HEK293 (cell line): ENCODE measurements around the gene PPEF1.

Experiments used
- CTCF ChIA-PET: fragments of 350-600 bp; formaldehyde crosslinking; extraction: SDS; loops from one replicate; lab custom pipeline; 2021; ENCODE audit warnings: antibody characterized with exemption; lab: Yijun Ruan, JAX
- POLR2A ChIA-PET: fragments of 300-600 bp; formaldehyde crosslinking; extraction: SDS; loops from one replicate; lab custom pipeline; 2020; ENCODE audit warnings: antibody characterized with exemption, inconsistent platforms; lab: Yijun Ruan, JAX
- H3K27ac ChIP-seq: fragments of 200-500 bp; sonication (Bioruptor generic); 2 replicates; pipeline ENCODE4 v1.5.1; 2014; ENCODE audit warnings: low read depth, low read length, control low read depth, inconsistent platforms; ENCODE audit errors: extremely low read depth
- H3K36me3 ChIP-seq, 2 experiments: fragments of 200-500 bp in 1 of 2; sonication (Bioruptor generic) in 1 of 2; 1 replicate in 1 of 2; 2 replicates in 1 of 2; pipeline ENCODE4 v1.5.1; 2014 to 2017; ENCODE audit warnings: inconsistent platforms in 2 of 2, low read length in 2 of 2; ENCODE audit not compliant: control insufficient read depth in 2 of 2, insufficient read depth in 1 of 2
- H3K4me1 ChIP-seq: fragments of 200-500 bp; sonication (Bioruptor generic); 2 replicates; pipeline ENCODE4 v1.5.1; 2014; ENCODE audit warnings: mild to moderate bottlenecking, low read length, inconsistent platforms; ENCODE audit not compliant: control insufficient read depth, insufficient read depth
- H3K4me3 ChIP-seq: 2 replicates; pipeline ENCODE4 v1.5.1; 2011; ENCODE audit warnings: low read depth, mild to moderate bottlenecking, control low read depth, low read length, moderate library complexity
- H3K9me3 ChIP-seq: fragments of 200-500 bp; sonication (Bioruptor generic); 2 replicates; pipeline ENCODE4 v1.5.1; 2014; ENCODE audit warnings: low read depth, low read length, inconsistent platforms; ENCODE audit not compliant: control insufficient read depth, insufficient read depth
- BCL11A ChIP-seq: fragments of 450-650 bp; formaldehyde crosslinking; IDR thresholded peaks from 2 replicates; pipeline ENCODE4 v1.5.1; 2016; ENCODE audit warnings: low read depth, missing biosample characterization, missing genetic modification characterization
- KLF17 ChIP-seq: fragments of 450-650 bp; formaldehyde crosslinking; IDR thresholded peaks from 2 replicates; pipeline ENCODE4 v1.5.1; 2016; ENCODE audit warnings: missing biosample characterization, missing genetic modification characterization
- KLF8 ChIP-seq: fragments of 450-650 bp; formaldehyde crosslinking; IDR thresholded peaks from 2 replicates; pipeline ENCODE4 v1.5.1; 2016; ENCODE audit warnings: missing biosample characterization, missing genetic modification characterization
- OSR2 ChIP-seq: fragments of 450-650 bp; formaldehyde crosslinking; IDR thresholded peaks from 2 replicates; pipeline ENCODE4 v1.5.1; 2016; ENCODE audit warnings: missing biosample characterization, missing genetic modification characterization
- PRDM6 ChIP-seq: fragments of 450-650 bp; formaldehyde crosslinking; IDR thresholded peaks from 2 replicates; pipeline ENCODE4 v1.5.1; 2017; ENCODE audit warnings: missing biosample characterization, missing genetic modification characterization
- REST ChIP-seq: fragments of 450-650 bp; formaldehyde crosslinking; IDR thresholded peaks from 2 replicates; pipeline ENCODE4 v1.5.1; 2016; ENCODE audit warnings: missing biosample characterization, missing genetic modification characterization
- TSHZ1 ChIP-seq: fragments of 450-650 bp; formaldehyde crosslinking; IDR thresholded peaks from 2 replicates; pipeline ENCODE4 v1.5.1; 2016; ENCODE audit warnings: missing biosample characterization, missing genetic modification characterization, borderline replicate concordance
- ZBTB21 ChIP-seq: fragments of 450-650 bp; formaldehyde crosslinking; IDR thresholded peaks from 2 replicates; pipeline ENCODE4 v1.5.1; 2017; ENCODE audit warnings: missing biosample characterization, missing genetic modification characterization
- ZBTB26 ChIP-seq: fragments of 450-650 bp; formaldehyde crosslinking; optimal IDR thresholded peaks from 2 replicates; pipeline ENCODE3; 2016; ENCODE audit warnings: missing biosample characterization, mild to moderate bottlenecking, missing genetic modification characterization
- ZEB2 ChIP-seq: fragments of 450-650 bp; formaldehyde crosslinking; IDR thresholded peaks from 2 replicates; pipeline ENCODE4 v1.5.1; 2016; ENCODE audit warnings: missing biosample characterization, missing genetic modification characterization
- ZNF280D ChIP-seq: fragments of 450-650 bp; formaldehyde crosslinking; IDR thresholded peaks from 2 replicates; pipeline ENCODE4 v1.5.1; 2016; ENCODE audit warnings: missing biosample characterization, missing genetic modification characterization
- ZNF362 ChIP-seq: fragments of 450-650 bp; formaldehyde crosslinking; IDR thresholded peaks from 2 replicates; pipeline ENCODE4 v1.5.1; 2016; ENCODE audit warnings: missing biosample characterization, missing genetic modification characterization
- ZNF391 ChIP-seq: fragments of 450-650 bp; formaldehyde crosslinking; IDR thresholded peaks from 2 replicates; pipeline ENCODE4 v1.5.1; 2016; ENCODE audit warnings: low read depth, missing biosample characterization, missing genetic modification characterization, borderline replicate concordance
- ZNF394 ChIP-seq: fragments of 450-650 bp; formaldehyde crosslinking; IDR thresholded peaks from 2 replicates; pipeline ENCODE4 v1.5.1; 2016; ENCODE audit warnings: missing biosample characterization, missing genetic modification characterization, mild to moderate bottlenecking, moderate library complexity, borderline replicate concordance
- ZNF501 ChIP-seq: fragments of 450-650 bp; formaldehyde crosslinking; IDR thresholded peaks from 2 replicates; pipeline ENCODE4 v1.5.1; 2016; ENCODE audit warnings: missing biosample characterization, missing genetic modification characterization
- ZNF585B ChIP-seq: fragments of 450-650 bp; formaldehyde crosslinking; IDR thresholded peaks from 2 replicates; pipeline ENCODE4 v1.5.1; 2016; ENCODE audit warnings: missing biosample characterization, missing genetic modification characterization
- ZSCAN16 ChIP-seq: fragments of 450-650 bp; formaldehyde crosslinking; IDR thresholded peaks from 2 replicates; pipeline ENCODE4 v1.5.1; 2016; ENCODE audit warnings: missing biosample characterization, missing genetic modification characterization

Gene PPEF1

GRCh38 chrX:18674788-18675735, 32.4 kb upstream of the PPEF1 start:
- CTCF ChIA-PET: interaction anchor here (0.5 to 1.0 kb wide), 2 partner anchors 13 to 126 kb away, joined by 3 to 5 read pairs; no protein-coding TSS in a partner anchor
- TF ChIP-seq ZNF280D (tag by site-specific recombination) (0 out of 2 replicates have a peak, but pooled peaks have one; percentile 18), PRDM6 (tag by site-specific recombination) (no peak), KLF8 (tag by site-specific recombination) (peak; percentile 69), ZNF362 (tag by site-specific recombination) (peak; percentile 92; the same call in 1 of the 2 replicates), BCL11A (tag by site-specific recombination) (no peak), KLF17 (peak; percentile 40), ZNF391 (peak; percentile 57; the same call in 1 of the 2 replicates), ZNF394 (tag by site-specific recombination) (0 out of 2 replicates have a peak, but pooled peaks have one; percentile 20), ZSCAN16 (tag by site-specific recombination) (no peak), ZNF501 (tag by site-specific recombination) (no peak), ZBTB26 (peak; percentile 37), OSR2 (tag by site-specific recombination) (no peak), ZEB2 (tag by site-specific recombination) (peak; percentile 60; the same call in 1 of the 2 replicates), REST (tag by site-specific recombination) (no peak), ZBTB21 (peak; percentile 34; the same call in 1 of the 2 replicates), TSHZ1 (no peak), ZNF585B (tag by site-specific recombination) (no peak)

More at GRCh38 chrX:18674788-18675735, 32.4 kb upstream of the PPEF1 start:
- Histone ChIP-seq H3K4me3 (peak overlapping the region; percentile 66), H3K36me3 (no peaks in the 10 kb centered on the region), H3K9me3 (no peaks in the 10 kb centered on the region), H3K4me1 (no peaks in the 10 kb centered on the region; the same call in 1 of the 2 replicates), H3K27ac (peak overlapping the region; percentile 47; the same call in 1 of the 2 replicates)
- POLR2A ChIA-PET: no interaction called here
